ENCODE data around the gene HOTAIR. TPM values are rescaled to one million over a fixed set of nuclear protein-coding genes. Genes with fewer than 3 reads are reported as not detected.

HOTAIR gene
- total and polyA plus RNA-seq, 2 donors (not counting 3 experiments of a cell fraction or from before 2014, with no cell fraction given): not detected

DNA sequence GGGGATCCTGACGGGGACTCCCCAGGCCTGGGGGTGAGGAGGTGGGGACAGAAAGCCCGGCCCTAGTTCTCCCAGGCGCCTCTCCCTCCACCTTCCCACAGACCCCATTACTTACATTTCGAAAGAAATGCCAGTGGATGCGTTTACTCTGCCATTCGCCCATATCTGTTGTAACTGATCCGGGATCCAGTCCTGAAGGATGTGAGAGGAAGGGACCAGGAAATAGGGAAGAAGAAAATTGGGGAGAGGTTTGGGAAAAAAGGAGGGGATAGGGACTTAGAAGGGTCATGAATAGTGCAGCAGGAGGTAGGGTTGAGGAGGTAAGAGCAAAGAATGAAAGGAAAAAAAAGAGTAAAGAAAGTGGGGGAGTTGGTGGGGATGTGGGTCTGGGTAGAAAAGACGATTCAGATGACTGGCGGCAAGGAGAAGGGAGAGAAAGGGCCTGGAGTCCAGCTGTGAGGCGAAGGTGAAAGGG is 18.9 kb downstream of the HOTAIR start:
- Histone ChIP-seq H4K20me1 (replicated peaks; ENCODE audit: control insufficient read depth, extremely low read depth, insufficient read depth, low read length) (no peaks in the 10 kb centered on the region), H3K79me2 (ENCODE audit: control insufficient read depth, insufficient read depth, low read length) (no peaks in the 10 kb centered on the region), H3K4me3 (replicated peaks in 1 of 3; ENCODE audit: insufficient read depth in 1 of 3, low read depth in 1 of 3, low read length in 3 of 3) (no peak overlapping the region), H2AFZ (ENCODE audit: low read depth, low read length) (no peak overlapping the region), H3K36me3 (ENCODE audit: control insufficient read depth in 2 of 2, extremely low read depth in 1 of 2, insufficient read depth in 2 of 2, low read length in 2 of 2) (no peaks in the 10 kb centered on the region), H3K27ac (ENCODE audit: insufficient read depth, low read depth, low read length) (no peak overlapping the region), H3K27me3 (ENCODE audit: control insufficient read depth in 2 of 2, insufficient read depth in 2 of 2, low read length in 2 of 2) (peaks cover 91 to 98% of the 10 kb centered on the region in 2 experiments), H3K4me2 (ENCODE audit: insufficient read depth, low read length) (no peak overlapping the region), H3K9me1 (replicated peaks; ENCODE audit: control insufficient read depth, extremely low read depth, insufficient read depth, low read length) (no peaks in the 10 kb centered on the region), H3K9ac (replicated peaks; ENCODE audit: extremely low read depth, insufficient read depth, low read length) (no peak overlapping the region), H3K4me1 (ENCODE audit: control insufficient read depth, extremely low read depth, insufficient read depth, low read length) (no peaks in the 10 kb centered on the region), H3K9me3 (replicated peaks; ENCODE audit: control insufficient read depth, insufficient read depth, low read length) (no peaks in the 10 kb centered on the region)
- CTCF ChIA-PET: no interaction called here
- TF ChIP-seq EZH2 (IDR thresholded peaks at IDR 0.05; ENCODE audit: borderline replicate concordance, low read depth, low read length, severe bottlenecking) (peak; percentile 9), GATA2 (IDR thresholded peaks at IDR 0.05; ENCODE audit: insufficient read depth, insufficient read length, low read depth, low read length) (no peak)
- POLR2A ChIA-PET: no interaction called here
- dilution Hi-C loops (cut with MboI; ENCODE audit: extremely low pct_ligation_motif_present, low sequenced_read_pairs): no loop called here
- no TSS peak for BruUV-seq (replicated peaks)
- DNase-seq (ENCODE audit: low read depth, low spot score) (no peak), FAIRE-seq (no peak)
- intact Hi-C loops (cut with micrococcal nuclease): no loop called here

DNA sequence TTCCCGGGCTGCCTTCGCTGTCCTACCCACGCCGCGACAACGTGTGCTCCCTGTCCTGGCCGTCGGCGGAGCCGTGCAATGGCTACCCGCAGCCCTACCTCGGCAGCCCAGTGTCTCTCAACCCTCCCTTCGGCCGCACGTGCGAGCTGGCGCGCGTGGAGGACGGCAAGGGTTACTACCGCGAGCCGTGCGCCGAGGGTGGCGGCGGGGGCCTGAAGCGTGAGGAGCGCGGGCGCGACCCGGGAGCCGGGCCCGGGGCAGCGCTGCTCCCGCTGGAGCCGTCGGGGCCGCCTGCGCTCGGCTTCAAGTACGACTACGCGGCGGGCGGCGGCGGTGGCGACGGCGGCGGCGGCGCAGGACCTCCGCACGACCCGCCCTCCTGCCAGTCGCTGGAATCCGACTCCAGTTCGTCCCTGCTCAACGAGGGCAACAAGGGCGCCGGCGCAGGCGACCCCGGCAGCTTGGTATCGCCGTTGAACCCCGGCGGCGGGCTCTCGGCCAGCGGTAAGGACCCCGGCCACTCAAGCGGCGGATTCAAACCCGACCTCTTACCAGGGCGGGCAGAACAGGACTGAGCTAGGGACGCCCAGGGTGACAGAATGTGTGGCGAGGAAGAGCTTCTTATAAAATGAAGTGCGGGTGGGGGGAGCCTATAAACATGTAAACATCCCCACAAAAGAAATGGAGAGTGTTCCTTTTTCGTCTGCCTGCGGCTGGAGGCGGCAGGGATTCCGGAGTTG is 19.5 kb downstream of the HOTAIR start:
- TF ChIP-seq JUN (IDR thresholded peaks at IDR 0.05; ENCODE audit: borderline replicate concordance, insufficient read depth, insufficient read length, low read depth): no peak
- TF ChIP-seq MYC (IDR thresholded peaks at IDR 0.05; ENCODE audit: low read depth, low read length): no peak
- TF ChIP-seq EZH2 (IDR thresholded peaks at IDR 0.05; ENCODE audit: borderline replicate concordance, low read depth, low read length, severe bottlenecking): peak; percentile 91
- TF ChIP-seq, protein P1, sequence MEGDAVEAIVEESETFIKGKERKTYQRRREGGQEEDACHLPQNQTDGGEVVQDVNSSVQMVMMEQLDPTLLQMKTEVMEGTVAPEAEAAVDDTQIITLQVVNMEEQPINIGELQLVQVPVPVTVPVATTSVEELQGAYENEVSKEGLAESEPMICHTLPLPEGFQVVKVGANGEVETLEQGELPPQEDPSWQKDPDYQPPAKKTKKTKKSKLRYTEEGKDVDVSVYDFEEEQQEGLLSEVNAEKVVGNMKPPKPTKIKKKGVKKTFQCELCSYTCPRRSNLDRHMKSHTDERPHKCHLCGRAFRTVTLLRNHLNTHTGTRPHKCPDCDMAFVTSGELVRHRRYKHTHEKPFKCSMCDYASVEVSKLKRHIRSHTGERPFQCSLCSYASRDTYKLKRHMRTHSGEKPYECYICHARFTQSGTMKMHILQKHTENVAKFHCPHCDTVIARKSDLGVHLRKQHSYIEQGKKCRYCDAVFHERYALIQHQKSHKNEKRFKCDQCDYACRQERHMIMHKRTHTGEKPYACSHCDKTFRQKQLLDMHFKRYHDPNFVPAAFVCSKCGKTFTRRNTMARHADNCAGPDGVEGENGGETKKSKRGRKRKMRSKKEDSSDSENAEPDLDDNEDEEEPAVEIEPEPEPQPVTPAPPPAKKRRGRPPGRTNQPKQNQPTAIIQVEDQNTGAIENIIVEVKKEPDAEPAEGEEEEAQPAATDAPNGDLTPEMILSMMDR (IDR thresholded peaks at IDR 0.05; ENCODE audit: extremely low read depth in 1 of 2, insufficient read depth in 1 of 2, low read depth in 1 of 2, low read length in 2 of 2): no peak
- TF ChIP-seq, protein P2, sequence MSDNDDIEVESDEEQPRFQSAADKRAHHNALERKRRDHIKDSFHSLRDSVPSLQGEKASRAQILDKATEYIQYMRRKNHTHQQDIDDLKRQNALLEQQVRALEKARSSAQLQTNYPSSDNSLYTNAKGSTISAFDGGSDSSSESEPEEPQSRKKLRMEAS (IDR thresholded peaks at IDR 0.05; ENCODE audit: insufficient read depth, insufficient read length): no peak
- H3K4me2 ChIP-seq (ENCODE audit: insufficient read depth, low read length): no peak overlapping the region
- FAIRE-seq (no peak), DNase-seq (ENCODE audit: low read depth, low spot score) (no peak)
- peaks cover 91 to 98% of the 10 kb centered on the region in 2 experiments for H3K27me3 ChIP-seq (ENCODE audit: control insufficient read depth in 2 of 2, insufficient read depth in 2 of 2, low read length in 2 of 2)
- no peaks in the 10 kb centered on the region for H4K20me1 ChIP-seq (replicated peaks; ENCODE audit: control insufficient read depth, extremely low read depth, insufficient read depth, low read length)
- POLR2A ChIA-PET: no interaction called here
- no peaks in the 10 kb centered on the region for H3K36me3 ChIP-seq (ENCODE audit: control insufficient read depth in 2 of 2, extremely low read depth in 1 of 2, insufficient read depth in 2 of 2, low read length in 2 of 2)
- no peaks in the 10 kb centered on the region for H3K79me2 ChIP-seq (ENCODE audit: control insufficient read depth, insufficient read depth, low read length)
- no peak overlapping the region for H3K4me3 ChIP-seq (replicated peaks in 1 of 3; ENCODE audit: insufficient read depth in 1 of 3, low read depth in 1 of 3, low read length in 3 of 3)
- intact Hi-C loops (cut with micrococcal nuclease): no loop called here
- H3K9me1 ChIP-seq (replicated peaks; ENCODE audit: control insufficient read depth, extremely low read depth, insufficient read depth, low read length): no peaks in the 10 kb centered on the region
- CTCF ChIA-PET: no interaction called here
- no peak overlapping the region for H2AFZ ChIP-seq (ENCODE audit: low read depth, low read length)
- dilution Hi-C loops (cut with MboI; ENCODE audit: extremely low pct_ligation_motif_present, low sequenced_read_pairs): no loop called here
- H3K4me1 ChIP-seq (ENCODE audit: control insufficient read depth, extremely low read depth, insufficient read depth, low read length): no peaks in the 10 kb centered on the region
- H3K27ac ChIP-seq (ENCODE audit: insufficient read depth, low read depth, low read length): no peak overlapping the region
- BruUV-seq (replicated peaks): no TSS peak
- no peak overlapping the region for H3K9ac ChIP-seq (replicated peaks; ENCODE audit: extremely low read depth, insufficient read depth, low read length)
- no peaks in the 10 kb centered on the region for H3K9me3 ChIP-seq (replicated peaks; ENCODE audit: control insufficient read depth, insufficient read depth, low read length)
